VCaP (cell line): ENCODE results near the gene METTL18.
A peak's percentile ranks its signal among the peaks of the same experiment; 100 is the strongest.

Experiments used
- H3K27ac ChIP-seq: fragments of 450-650 bp; 2 replicates; pipeline ENCODE4 v1.5.1; 2017
- TF ChIP-seq, protein P1 (sequence below): fragments of 450-650 bp; conservative IDR thresholded peaks from 2 replicates; pipeline ENCODE4 v1.5.1; 2017; ENCODE audit warnings: mild to moderate bottlenecking, moderate library complexity

METTL18 gene

DNA sequence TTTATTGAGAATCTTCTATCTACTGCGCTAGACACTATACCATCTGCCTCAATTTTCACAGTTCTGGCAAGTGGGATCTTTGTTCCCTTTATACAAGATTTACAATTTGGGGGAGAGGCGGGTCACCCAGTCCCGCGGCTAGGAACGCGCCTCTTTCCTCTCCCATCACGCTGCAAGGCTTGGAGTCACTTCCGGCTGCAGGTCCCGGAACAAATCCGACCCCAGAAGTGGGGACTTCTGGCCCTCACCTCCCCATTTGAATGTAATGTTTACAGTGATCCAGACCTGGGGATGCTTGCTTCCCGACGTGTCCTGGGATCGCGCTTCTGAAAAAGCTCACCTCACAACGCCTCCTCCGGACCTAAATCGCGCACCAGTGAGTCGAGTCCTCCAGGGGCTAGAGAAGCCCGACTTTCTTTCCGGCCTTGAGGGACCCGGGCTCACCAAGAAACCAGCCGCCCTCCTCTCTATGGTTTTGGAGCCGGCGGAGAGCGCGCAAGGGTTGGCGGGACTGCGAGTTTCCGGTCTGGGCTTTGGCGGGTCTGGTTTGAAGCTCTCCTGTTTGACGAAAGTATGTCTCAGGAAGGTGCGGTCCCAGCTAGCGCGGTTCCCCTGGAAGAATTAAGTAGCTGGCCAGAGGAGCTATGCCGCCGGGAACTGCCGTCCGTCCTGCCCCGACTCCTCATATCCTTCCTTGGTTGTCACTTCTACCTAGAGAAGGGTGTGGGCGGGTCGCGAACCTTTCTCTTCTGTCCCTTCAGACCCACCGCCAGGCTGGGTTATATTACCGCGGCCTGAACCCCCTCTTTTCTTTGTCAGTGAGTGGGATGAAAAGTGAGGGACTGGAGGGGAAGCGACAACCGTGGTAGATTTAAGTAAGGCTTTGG is at the start of gene METTL18:
Gene METTL18, minus strand, starts transcription at position 378 of the 887 bp plus-strand sequence. CDS start 1,212 bp downstream, outside the sequence.
- peak within 1 kb of the TSS; percentile 85 for H3K27ac ChIP-seq
- TF ChIP-seq, protein P1, sequence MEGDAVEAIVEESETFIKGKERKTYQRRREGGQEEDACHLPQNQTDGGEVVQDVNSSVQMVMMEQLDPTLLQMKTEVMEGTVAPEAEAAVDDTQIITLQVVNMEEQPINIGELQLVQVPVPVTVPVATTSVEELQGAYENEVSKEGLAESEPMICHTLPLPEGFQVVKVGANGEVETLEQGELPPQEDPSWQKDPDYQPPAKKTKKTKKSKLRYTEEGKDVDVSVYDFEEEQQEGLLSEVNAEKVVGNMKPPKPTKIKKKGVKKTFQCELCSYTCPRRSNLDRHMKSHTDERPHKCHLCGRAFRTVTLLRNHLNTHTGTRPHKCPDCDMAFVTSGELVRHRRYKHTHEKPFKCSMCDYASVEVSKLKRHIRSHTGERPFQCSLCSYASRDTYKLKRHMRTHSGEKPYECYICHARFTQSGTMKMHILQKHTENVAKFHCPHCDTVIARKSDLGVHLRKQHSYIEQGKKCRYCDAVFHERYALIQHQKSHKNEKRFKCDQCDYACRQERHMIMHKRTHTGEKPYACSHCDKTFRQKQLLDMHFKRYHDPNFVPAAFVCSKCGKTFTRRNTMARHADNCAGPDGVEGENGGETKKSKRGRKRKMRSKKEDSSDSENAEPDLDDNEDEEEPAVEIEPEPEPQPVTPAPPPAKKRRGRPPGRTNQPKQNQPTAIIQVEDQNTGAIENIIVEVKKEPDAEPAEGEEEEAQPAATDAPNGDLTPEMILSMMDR = no peak

DNA sequence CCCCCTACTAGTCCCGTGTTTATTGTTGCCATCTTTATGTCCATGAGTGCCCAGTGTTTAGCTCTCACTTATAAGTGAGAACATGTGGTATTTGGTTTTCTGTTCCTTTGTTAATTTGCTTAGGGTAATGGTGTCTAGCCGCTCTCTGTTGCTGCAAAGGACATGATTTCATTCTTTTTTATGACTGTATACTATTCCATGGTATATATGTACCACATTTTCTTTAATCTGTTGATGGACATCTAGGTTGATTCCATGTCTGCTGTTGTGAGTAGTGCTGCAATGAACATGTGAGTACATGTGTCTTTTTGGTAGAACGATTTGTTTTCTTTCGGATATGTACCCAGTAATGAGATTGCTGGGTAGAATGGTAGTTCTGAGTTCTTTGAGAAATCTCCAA is 44.2 kb upstream of the METTL18 start:
- TF ChIP-seq, protein P1 = no peak
- H3K27ac ChIP-seq = no peak overlapping the region

DNA sequence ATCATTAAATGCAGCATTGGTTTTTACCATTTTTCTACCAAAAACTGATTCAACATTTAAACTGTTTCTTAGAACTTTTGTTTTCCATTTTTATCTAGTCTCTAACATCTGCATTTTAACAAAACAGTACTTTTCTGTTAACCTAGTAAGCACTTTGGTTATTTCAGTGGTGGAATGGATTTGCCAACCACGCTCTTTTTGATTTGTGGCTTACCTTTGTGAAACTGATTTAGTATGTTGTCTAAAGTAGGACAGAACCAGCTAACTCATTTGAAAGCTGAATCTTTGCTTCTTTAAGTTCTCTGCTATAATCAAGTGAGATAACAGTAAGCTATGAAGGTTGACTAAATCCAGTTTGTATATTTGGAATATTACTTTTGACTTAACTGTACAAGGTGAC is 41.5 kb upstream of the METTL18 start:
- no peak overlapping the region for H3K27ac ChIP-seq
- TF ChIP-seq, protein P1 = no peak

DNA sequence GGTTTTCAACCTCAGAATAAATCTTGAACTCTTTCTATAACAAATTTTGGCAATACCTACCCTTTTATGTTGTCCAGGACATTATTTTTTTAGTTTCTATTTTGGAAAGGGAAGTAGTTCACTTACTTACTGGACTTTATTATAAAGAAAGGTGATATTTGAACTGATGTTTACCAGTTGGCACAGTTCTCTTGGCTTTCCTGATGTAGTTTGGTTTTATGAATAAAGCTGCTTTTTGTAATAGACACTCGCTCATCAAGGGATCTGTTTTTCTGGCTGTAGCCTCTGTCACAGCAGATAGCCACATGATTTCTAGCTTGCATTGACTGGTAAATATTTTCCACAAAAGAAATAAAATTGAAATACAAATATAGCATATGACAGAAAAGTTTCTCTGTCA is 40.9 kb upstream of the METTL18 start:
- TF ChIP-seq, protein P1 = no peak
- H3K27ac ChIP-seq = no peak overlapping the region

DNA sequence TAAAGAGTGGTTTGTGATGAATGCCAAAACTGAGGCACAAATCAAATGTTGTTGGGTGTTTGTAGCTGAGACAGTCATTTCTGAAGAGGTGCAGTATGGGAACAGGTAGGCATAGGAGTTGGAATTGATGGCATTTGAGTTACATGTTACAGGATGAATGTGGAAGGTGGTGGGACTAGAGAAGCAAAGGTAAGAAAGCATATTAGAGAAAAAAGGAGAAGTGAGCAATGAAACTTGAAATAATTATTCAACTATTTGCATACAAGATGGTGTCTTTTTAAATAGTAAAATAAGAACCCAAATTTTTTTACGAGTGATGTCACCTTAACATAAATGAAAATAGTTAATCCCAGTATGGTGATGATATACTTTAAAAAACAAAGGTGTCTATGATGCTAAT is 40.2 kb upstream of the METTL18 start:
- TF ChIP-seq, protein P1 = no peak
- no peak overlapping the region for H3K27ac ChIP-seq

DNA sequence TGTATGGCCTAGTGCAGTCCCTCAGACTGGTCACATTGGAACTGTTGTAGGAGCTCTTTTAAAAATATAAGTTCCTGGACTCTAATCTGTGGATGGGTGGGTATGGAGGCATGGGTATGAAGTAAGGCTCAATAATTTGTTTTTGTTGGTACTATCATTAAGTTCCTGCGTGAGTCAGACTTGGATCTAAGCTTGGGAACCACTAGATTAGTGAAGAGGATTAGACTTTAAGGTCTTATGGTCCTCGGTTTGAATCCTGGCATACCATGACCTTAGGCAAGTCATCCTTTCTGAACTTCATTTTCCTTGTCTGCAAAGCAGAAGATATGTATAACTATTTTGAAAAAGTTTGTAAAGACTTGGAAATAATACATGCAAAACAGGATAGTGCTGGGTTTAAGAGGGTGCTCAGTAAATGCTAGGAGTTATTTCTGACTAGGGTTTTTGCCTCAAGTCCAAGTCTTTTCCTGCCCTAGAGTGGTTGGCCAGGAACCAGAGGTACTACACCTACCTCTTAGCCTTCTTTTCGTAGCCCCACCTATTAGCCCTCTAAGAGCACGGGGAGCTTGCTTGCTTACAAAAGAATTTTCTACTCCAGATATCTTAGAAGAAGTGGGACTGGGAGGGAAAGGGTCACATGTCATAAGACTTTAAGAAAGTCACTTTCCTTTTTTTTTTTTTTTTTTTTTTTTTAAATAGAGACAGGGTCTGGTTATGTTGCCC is 38.6 kb upstream of the METTL18 start:
- no peak overlapping the region for H3K27ac ChIP-seq
- TF ChIP-seq, protein P1 = no peak

DNA sequence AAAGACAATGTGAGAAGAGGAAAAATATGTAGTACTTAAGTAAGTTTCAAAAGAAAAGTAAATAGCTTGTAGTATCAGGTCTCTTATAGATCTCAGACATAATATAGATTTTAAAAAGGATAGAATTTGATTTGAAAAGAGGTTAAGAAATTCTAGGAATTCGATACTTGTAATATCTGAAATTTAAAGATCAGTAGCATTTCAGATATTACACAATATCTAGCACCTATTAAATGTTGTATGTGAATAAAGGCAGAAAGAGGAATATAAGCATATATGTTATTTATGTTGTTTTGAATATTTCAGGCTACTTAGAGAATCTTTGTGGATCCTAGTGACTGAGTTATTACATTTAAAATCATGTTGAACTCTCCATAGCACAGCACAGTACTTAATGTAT is 35.0 kb upstream of the METTL18 start:
- peak overlapping the region; percentile 68 for H3K27ac ChIP-seq
- TF ChIP-seq, protein P1 = no peak
